Kidney (tissue), 14 donors: ENCODE data around the gene STUB1. TPM values are rescaled to one million over a fixed set of nuclear protein-coding genes. Genes with fewer than 3 reads are reported as not detected.

Experiments
- DNase-seq, 5 donors: peaks; one replicate each; pipeline ENCODE4 v3.0.0-alpha.2; 2013 to 2020
- FAIRE-seq: peaks from 2 replicates; lab custom pipeline; 2012; peaks lifted over from hg19 to GRCh38; lab: Jason Lieb, UNC
- H3K27ac ChIP-seq, 2 donors: one replicate each; pipeline ENCODE4 v1.7.0; 2013; ENCODE audit warnings: low read depth in 2 of 2, low read length in 2 of 2, inconsistent platforms in 1 of 2
- H3K27me3 ChIP-seq: one replicate; pipeline ENCODE4 v1.7.1; 2013; ENCODE audit warnings: low read length, inconsistent platforms; ENCODE audit not compliant: control insufficient read depth, insufficient read depth
- H3K36me3 ChIP-seq, 3 donors: one replicate each; pipeline versions ENCODE4 v1.7.0 to v1.7.1; 2013; ENCODE audit warnings: low read length in 3 of 3, control low read depth in 1 of 3, inconsistent platforms in 1 of 3; ENCODE audit not compliant: insufficient read depth in 3 of 3, control insufficient read depth in 2 of 3
- H3K4me1 ChIP-seq, 3 donors: one replicate each; pipeline versions ENCODE4 v1.7.0 to v1.7.1; 2013; ENCODE audit warnings: low read length in 3 of 3, inconsistent platforms in 1 of 3, low read depth in 1 of 3; ENCODE audit not compliant: control insufficient read depth in 2 of 3, insufficient read depth in 2 of 3
- H3K4me3 ChIP-seq, 3 donors: one replicate each; pipeline versions ENCODE4 v1.7.0 to v1.8.1; 2013; ENCODE audit warnings: low read length in 3 of 3, control low read depth in 1 of 3, inconsistent platforms in 1 of 3
- H3K9ac ChIP-seq, 3 donors: one replicate each; pipeline versions ENCODE4 v1.7.0 to v1.7.1; 2013; ENCODE audit warnings: low read length in 3 of 3, control low read depth in 1 of 3, inconsistent platforms in 1 of 3
- H3K9me3 ChIP-seq, 3 donors: one replicate each; pipeline versions ENCODE4 v1.7.0 to v1.7.1; 2013; ENCODE audit warnings: low read length in 3 of 3, control low read depth in 1 of 3, inconsistent platforms in 1 of 3; ENCODE audit not compliant: control insufficient read depth in 2 of 3, insufficient read depth in 1 of 3
- intact Hi-C: fragments of 100-400 bp; cut with DNase I; formaldehyde crosslinking; loops from one replicate; pipeline ENCODE4 v1.11.1; 2022
- polyA plus RNA-seq: library from polyadenylated mRNA; stranded (reverse); fragments of 350-450 nt; fragmentation: Illumina TruSeq; extraction: RNeasy Lipid Tissue Mini Kit (QIAGEN cat#74804); gene quantifications from one replicate; pipeline ENCODE4 v1.2.3, GENCODE V29; 2014; ENCODE audit warnings: low read depth, low replicate concordance; ENCODE audit not compliant: insufficient read depth
- total RNA-seq: library from RNA; stranded (reverse); fragmentation: NEBNext Ultra II Directional; extraction: Animal tissue kit (Norgen Biotek cat#: 25700); gene quantifications from one replicate; pipeline ENCODE4 v1.2.1, GENCODE V29; 2021
- TF ChIP-seq, protein P1 (sequence below): IDR thresholded peaks from 3 replicates; pipeline ENCODE4 v1.5.1; 2012; ENCODE audit warnings: mild to moderate bottlenecking, moderate library complexity, borderline replicate concordance; ENCODE audit not compliant: insufficient read depth; ENCODE audit errors: extremely low read depth
- donor health status: control.
- donor health status: control.
- donor health status: control.
- donor health status: control.
- donor health status: control.
- donor health status: DM: yes; HTN: yes; CAD: no.
- donor health status: Normal renal cell carcinoma (clear cell type).

STUB1 gene
- total and polyA plus RNA-seq, 2 donors from 2014 or later, result 92.9 to 218 TPM

DNA sequence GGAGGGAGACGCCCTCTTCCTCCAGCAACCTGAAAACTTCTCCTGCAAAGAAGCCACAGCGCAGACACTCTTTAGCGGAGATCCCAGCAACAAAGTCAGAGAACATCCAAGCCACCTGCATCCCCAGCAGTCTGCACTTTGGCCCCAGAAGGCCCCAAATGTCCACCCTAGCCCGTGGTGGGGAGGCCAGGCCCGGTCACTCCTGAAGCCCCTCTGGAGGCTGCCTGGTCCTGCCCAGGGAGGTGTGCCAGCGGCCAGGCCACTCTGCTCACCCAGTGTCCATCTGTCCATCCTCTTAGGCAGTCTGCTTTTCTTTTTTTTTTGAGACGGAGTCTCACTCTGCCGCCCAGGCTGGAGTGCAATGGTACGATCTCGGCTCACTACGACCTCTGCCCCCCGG lies 52.1 kb downstream of the STUB1 start:
- TF ChIP-seq, protein P1, sequence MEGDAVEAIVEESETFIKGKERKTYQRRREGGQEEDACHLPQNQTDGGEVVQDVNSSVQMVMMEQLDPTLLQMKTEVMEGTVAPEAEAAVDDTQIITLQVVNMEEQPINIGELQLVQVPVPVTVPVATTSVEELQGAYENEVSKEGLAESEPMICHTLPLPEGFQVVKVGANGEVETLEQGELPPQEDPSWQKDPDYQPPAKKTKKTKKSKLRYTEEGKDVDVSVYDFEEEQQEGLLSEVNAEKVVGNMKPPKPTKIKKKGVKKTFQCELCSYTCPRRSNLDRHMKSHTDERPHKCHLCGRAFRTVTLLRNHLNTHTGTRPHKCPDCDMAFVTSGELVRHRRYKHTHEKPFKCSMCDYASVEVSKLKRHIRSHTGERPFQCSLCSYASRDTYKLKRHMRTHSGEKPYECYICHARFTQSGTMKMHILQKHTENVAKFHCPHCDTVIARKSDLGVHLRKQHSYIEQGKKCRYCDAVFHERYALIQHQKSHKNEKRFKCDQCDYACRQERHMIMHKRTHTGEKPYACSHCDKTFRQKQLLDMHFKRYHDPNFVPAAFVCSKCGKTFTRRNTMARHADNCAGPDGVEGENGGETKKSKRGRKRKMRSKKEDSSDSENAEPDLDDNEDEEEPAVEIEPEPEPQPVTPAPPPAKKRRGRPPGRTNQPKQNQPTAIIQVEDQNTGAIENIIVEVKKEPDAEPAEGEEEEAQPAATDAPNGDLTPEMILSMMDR, result no peak
- no peak for DNase-seq

More for the DNA sequence above, 52.1 kb downstream of the STUB1 start:
- Histone ChIP-seq H3K9me3 (no peaks in the 10 kb centered on the region), H3K27me3 (no peaks in the 10 kb centered on the region), H3K4me1 (peaks cover 0 to 5% (median 0%) of the 10 kb centered on the region in 3 donors), H3K4me3 (no peak overlapping the region), H3K9ac (no peak overlapping the region), H3K27ac (no peak overlapping the region), H3K36me3 (peaks cover 0 to 3% (median 0%) of the 10 kb centered on the region in 3 donors)
- no peak for FAIRE-seq
- intact Hi-C loops, result no loop called here

Other genes with a start within 250 kb of the STUB1 start
- 52.9 TPM for gene CAPN15, start 152.7 kb upstream of the STUB1 start, total RNA-seq
- 17.9 TPM for gene CAPN15, start 152.7 kb upstream of the STUB1 start, polyA plus RNA-seq
- 1.8 TPM for gene PRR35, start 120.0 kb upstream of the STUB1 start, total RNA-seq
- 24.4 TPM for gene PRR35, start 120.0 kb upstream of the STUB1 start, polyA plus RNA-seq
- gene NHLRC4, start 113.4 kb upstream of the STUB1 start, total RNA-seq, result 3.3 TPM
- 17.4 TPM for gene NHLRC4, start 113.4 kb upstream of the STUB1 start, polyA plus RNA-seq
- gene PIGQ, start 110.4 kb upstream of the STUB1 start, total RNA-seq, result 92.9 TPM
- 118 TPM for gene PIGQ, start 110.4 kb upstream of the STUB1 start, polyA plus RNA-seq
- gene RAB40C, start 90.3 kb upstream of the STUB1 start, total RNA-seq, result 24.0 TPM
- gene RAB40C, start 90.3 kb upstream of the STUB1 start, polyA plus RNA-seq, result 18.1 TPM
- 0.69 TPM for gene WFIKKN1, start 49.4 kb upstream of the STUB1 start, total RNA-seq
- 1.8 TPM for gene WFIKKN1, start 49.4 kb upstream of the STUB1 start, polyA plus RNA-seq
- 44.2 TPM for gene METTL26, start 44.1 kb upstream of the STUB1 start, total RNA-seq
- 183 TPM for gene METTL26, start 44.1 kb upstream of the STUB1 start, polyA plus RNA-seq
- gene MCRIP2, start 38.6 kb upstream of the STUB1 start, total RNA-seq, result 36.9 TPM
- gene MCRIP2, start 38.6 kb upstream of the STUB1 start, polyA plus RNA-seq, result 265 TPM
- 51.6 TPM for gene WDR90, start 31.0 kb upstream of the STUB1 start, total RNA-seq
- gene WDR90, start 31.0 kb upstream of the STUB1 start, polyA plus RNA-seq, result 10.6 TPM
- gene RHOT2, start 12.3 kb upstream of the STUB1 start, total RNA-seq, result 117 TPM
- gene RHOT2, start 12.3 kb upstream of the STUB1 start, polyA plus RNA-seq, result 90.5 TPM
- gene RHBDL1, start 4.7 kb upstream of the STUB1 start, total RNA-seq, result 0.88 TPM
- gene RHBDL1, start 4.7 kb upstream of the STUB1 start, polyA plus RNA-seq, result 9.7 TPM
- gene JMJD8, start 3.9 kb downstream of the STUB1 start, total RNA-seq, result 75.0 TPM
- 80.4 TPM for gene JMJD8, start 3.9 kb downstream of the STUB1 start, polyA plus RNA-seq
- gene WDR24, start 10.0 kb downstream of the STUB1 start, total RNA-seq, result 11.8 TPM
- 7.2 TPM for gene WDR24, start 10.0 kb downstream of the STUB1 start, polyA plus RNA-seq
- gene FBXL16, start 25.4 kb downstream of the STUB1 start, total RNA-seq, result 44.9 TPM
- 12.0 TPM for gene FBXL16, start 25.4 kb downstream of the STUB1 start, polyA plus RNA-seq
- gene METRN, start 34.7 kb downstream of the STUB1 start, total RNA-seq, result 34.9 TPM
- gene METRN, start 34.7 kb downstream of the STUB1 start, polyA plus RNA-seq, result 114 TPM
- gene ANTKMT, start 40.7 kb downstream of the STUB1 start, total RNA-seq, result 44.1 TPM
- gene ANTKMT, start 40.7 kb downstream of the STUB1 start, polyA plus RNA-seq, result 70.4 TPM
- gene CCDC78, start 46.0 kb downstream of the STUB1 start, total RNA-seq, result 2.6 TPM
- 1.3 TPM for gene CCDC78, start 46.0 kb downstream of the STUB1 start, polyA plus RNA-seq
- gene HAGHL, start 46.7 kb downstream of the STUB1 start, total RNA-seq, result 7.5 TPM
- gene HAGHL, start 46.7 kb downstream of the STUB1 start, polyA plus RNA-seq, result 18.0 TPM
- 36.8 TPM for gene CIAO3, start 60.6 kb downstream of the STUB1 start, total RNA-seq
- gene CIAO3, start 60.6 kb downstream of the STUB1 start, polyA plus RNA-seq, result 37.7 TPM
- 19.4 TPM for gene MSLN, start 80.3 kb downstream of the STUB1 start, total RNA-seq
- 3.7 TPM for gene MSLN, start 80.3 kb downstream of the STUB1 start, polyA plus RNA-seq
- gene RPUSD1, start 108.0 kb downstream of the STUB1 start, total RNA-seq, result 16.9 TPM
- 15.1 TPM for gene RPUSD1, start 108.0 kb downstream of the STUB1 start, polyA plus RNA-seq
- gene CHTF18, start 108.2 kb downstream of the STUB1 start, total RNA-seq, result 16.0 TPM
- 4.2 TPM for gene CHTF18, start 108.2 kb downstream of the STUB1 start, polyA plus RNA-seq
- not detected for gene GNG13, start 120.3 kb downstream of the STUB1 start, total RNA-seq
- not detected for gene GNG13, start 120.3 kb downstream of the STUB1 start, polyA plus RNA-seq